ENCODE measurements around the gene FRMD4A. TPM values are rescaled to one million over a fixed set of nuclear protein-coding genes. Genes with fewer than 3 reads are reported as not detected.

The FRMD4A gene
- total and polyA plus RNA-seq, 11 donors: 12.2 to 58.1 (median 28.1) TPM

DNA sequence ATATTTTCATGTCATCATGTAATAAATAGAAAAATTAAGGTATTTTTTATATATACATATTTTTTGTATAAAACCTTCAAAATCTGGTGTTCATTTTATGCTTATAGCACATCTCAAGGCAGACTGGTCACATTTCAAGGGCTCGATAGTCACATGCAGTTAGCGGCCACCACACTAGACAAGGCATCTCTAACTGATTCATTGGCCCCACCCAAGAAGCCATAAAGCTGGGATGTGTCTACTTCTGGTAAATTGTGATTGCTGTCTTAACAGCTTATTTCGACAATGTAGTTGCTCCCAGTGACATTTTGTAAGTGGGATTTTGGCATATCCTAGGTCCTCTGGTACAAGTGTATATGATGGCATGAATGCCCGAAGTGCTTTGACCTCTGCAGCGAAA, 168.7 kb downstream of the FRMD4A start:
- intact Hi-C loops (cut with DNase I): no loop called here
- Histone ChIP-seq H3K27ac (no peak overlapping the region), H3K4me3 (no peak overlapping the region), H3K36me3 (no peaks in the 10 kb centered on the region), H3K9me3 (peaks cover 0 to under 1% (median 0%) of the 10 kb centered on the region in 12 donors), H3K4me1 (no peaks in the 10 kb centered on the region), H3K27me3 (peaks cover 0 to 23% (median 5%) of the 10 kb centered on the region in 9 donors)
- no peak for ATAC-seq
- DNase-seq: no peak
- WGBS, 4 donors: 91 to 97% (median 94%) methylated on average over 5 of the region's 5 CpGs
- TF ChIP-seq, protein P1, sequence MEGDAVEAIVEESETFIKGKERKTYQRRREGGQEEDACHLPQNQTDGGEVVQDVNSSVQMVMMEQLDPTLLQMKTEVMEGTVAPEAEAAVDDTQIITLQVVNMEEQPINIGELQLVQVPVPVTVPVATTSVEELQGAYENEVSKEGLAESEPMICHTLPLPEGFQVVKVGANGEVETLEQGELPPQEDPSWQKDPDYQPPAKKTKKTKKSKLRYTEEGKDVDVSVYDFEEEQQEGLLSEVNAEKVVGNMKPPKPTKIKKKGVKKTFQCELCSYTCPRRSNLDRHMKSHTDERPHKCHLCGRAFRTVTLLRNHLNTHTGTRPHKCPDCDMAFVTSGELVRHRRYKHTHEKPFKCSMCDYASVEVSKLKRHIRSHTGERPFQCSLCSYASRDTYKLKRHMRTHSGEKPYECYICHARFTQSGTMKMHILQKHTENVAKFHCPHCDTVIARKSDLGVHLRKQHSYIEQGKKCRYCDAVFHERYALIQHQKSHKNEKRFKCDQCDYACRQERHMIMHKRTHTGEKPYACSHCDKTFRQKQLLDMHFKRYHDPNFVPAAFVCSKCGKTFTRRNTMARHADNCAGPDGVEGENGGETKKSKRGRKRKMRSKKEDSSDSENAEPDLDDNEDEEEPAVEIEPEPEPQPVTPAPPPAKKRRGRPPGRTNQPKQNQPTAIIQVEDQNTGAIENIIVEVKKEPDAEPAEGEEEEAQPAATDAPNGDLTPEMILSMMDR (IDR thresholded peaks at IDR 0.05): no peak
- TF ChIP-seq POLR2A (IDR thresholded peaks at IDR 0.05): no peak

DNA sequence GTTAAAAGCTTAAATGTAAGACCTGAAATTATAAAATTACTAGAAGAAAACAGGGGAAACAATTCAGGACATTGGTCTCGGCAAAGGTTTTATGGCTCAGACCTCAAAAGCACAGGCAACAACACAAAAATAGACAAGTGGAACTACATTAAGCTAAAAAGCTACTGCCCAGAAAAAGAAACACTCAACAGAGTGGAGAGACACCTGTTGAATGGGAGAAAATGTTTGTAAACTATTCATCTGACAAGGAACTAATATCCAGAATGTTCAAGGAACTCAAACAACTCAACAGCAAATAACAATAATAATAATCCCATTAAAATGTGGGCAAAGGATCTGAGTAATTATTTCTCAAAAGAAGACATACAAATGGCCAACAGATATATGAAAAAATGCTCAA, 170.4 kb downstream of the FRMD4A start:
- intact Hi-C loops (cut with DNase I): no loop called here
- Histone ChIP-seq H3K4me1 (no peaks in the 10 kb centered on the region), H3K27me3 (peaks cover 0 to 16% (median 0%) of the 10 kb centered on the region in 9 donors), H3K4me3 (no peak overlapping the region), H3K27ac (no peak overlapping the region), H3K36me3 (no peaks in the 10 kb centered on the region), H3K9me3 (peaks cover 0 to 18% (median 0%) of the 10 kb centered on the region in 12 donors)
- 95 to 99% (median 97%) methylated on average over 1 of the region's 1 CpG for WGBS, 4 donors
- DNase-seq: no peak
- ATAC-seq: no peak
- no peak for TF ChIP-seq POLR2A (IDR thresholded peaks at IDR 0.05)
- TF ChIP-seq, protein P1 (IDR thresholded peaks at IDR 0.05): no peak

DNA sequence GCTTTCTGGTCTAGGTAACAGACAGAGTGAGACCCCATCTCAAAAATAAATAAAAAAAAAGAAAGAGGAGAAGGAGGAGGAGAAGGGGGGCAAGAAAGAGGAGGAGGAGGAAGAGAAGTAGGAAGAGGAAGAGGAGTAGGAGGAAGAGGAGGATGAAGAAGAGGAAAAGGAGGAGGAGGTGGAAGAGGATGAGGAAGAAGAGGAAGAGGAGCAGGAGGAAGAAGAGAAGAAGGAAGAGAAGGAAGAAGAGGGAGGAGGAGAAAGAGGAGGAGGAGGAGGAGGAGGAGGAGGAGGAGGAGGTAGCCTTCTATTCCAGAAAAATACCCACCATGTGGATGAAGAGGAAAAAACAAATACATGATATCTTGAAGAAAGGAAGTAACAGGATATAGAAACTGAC, 172.1 kb downstream of the FRMD4A start:
- intact Hi-C loops (cut with DNase I): no loop called here
- no peaks in the 10 kb centered on the region for H3K4me1 ChIP-seq
- no peak for ATAC-seq
- H3K27ac ChIP-seq: no peak overlapping the region
- H3K4me3 ChIP-seq: no peak overlapping the region
- peaks cover 0 to 16% (median 0%) of the 10 kb centered on the region in 9 donors for H3K27me3 ChIP-seq
- peaks cover 0 to 22% (median 0%) of the 10 kb centered on the region in 12 donors for H3K9me3 ChIP-seq
- TF ChIP-seq, protein P1 (IDR thresholded peaks at IDR 0.05): no peak
- TF ChIP-seq POLR2A (IDR thresholded peaks at IDR 0.05): no peak
- no peaks in the 10 kb centered on the region for H3K36me3 ChIP-seq
- no peak for DNase-seq

DNA sequence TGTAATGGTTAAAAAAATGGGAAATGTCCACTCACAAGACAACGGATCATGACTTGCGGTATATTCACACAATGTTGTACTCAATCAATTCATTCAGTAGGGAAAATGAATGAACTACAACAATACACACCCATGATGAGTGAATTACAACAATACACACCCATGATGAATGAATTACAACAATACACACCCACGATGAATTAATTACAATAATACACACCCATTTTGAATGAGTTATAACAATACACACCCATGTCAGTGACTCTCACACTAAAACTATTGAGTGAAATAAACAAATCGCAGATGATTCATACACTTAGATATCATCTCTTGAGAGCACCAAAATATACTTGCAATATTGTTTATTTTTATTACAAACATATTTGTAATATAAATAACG, 174.6 kb downstream of the FRMD4A start:
- no peak for TF ChIP-seq POLR2A (IDR thresholded peaks at IDR 0.05)
- TF ChIP-seq, protein P1 (IDR thresholded peaks at IDR 0.05): no peak
- H3K27me3 ChIP-seq: peaks cover 0 to 7% (median 0%) of the 10 kb centered on the region in 9 donors
- no peaks in the 10 kb centered on the region for H3K4me1 ChIP-seq
- DNase-seq: no peak
- no peak for ATAC-seq
- H3K9me3 ChIP-seq: peaks cover 0 to 22% (median 0%) of the 10 kb centered on the region in 12 donors
- no peaks in the 10 kb centered on the region for H3K36me3 ChIP-seq
- H3K4me3 ChIP-seq: no peak overlapping the region
- intact Hi-C loops (cut with DNase I): no loop called here
- 90 to 95% (median 93%) methylated on average over 5 of the region's 5 CpGs for WGBS, 4 donors
- no peak overlapping the region for H3K27ac ChIP-seq

Data from heart left ventricle (tissue), 16 donors.